Endothelial cell of umbilical vein (primary cell): Measurements from ENCODE around the gene PET100. TPM values are rescaled to one million over a fixed set of nuclear protein-coding genes. Genes with fewer than 3 reads are reported as not detected.

Experiments used
- BruUV-seq: library from RNA; stranded (reverse); fragments of 400-500 nt; replicated peaks from 2 replicates; lab custom pipeline; 2021; lab: Mats Ljungman, UMichigan
- CTCF ChIA-PET: fragments of 300-600, 350-600 bp; sonication (Branson Sonifier 250); formaldehyde crosslinking; loops from one replicate; lab custom pipeline; 2021; ENCODE audit warnings: antibody characterized with exemption, inconsistent platforms; lab: Charles Lee
- POLR2A ChIA-PET: fragments of 300-600, 350-600 bp; sonication (Branson Sonifier 250); formaldehyde crosslinking; loops from one replicate; lab custom pipeline; 2021; ENCODE audit warnings: antibody characterized with exemption, inconsistent platforms; lab: Charles Lee
- DNase-seq: peaks from one replicate; pipeline ENCODE4 v3.0.0-alpha.2; 2011; ENCODE audit warnings: low read depth, low spot score
- FAIRE-seq: peaks from 2 replicates; lab custom pipeline; 2011; peaks lifted over from hg19 to GRCh38; lab: Jason Lieb, UNC
- H2AFZ ChIP-seq: 2 replicates; pipeline ENCODE4 v1.6.0; 2012; ENCODE audit warnings: low read depth, low read length, control low read depth, inconsistent platforms
- H3K27ac ChIP-seq: 2 replicates; pipeline ENCODE4 v1.5.1; 2011; ENCODE audit warnings: low read depth, mild to moderate bottlenecking, control low read depth, low read length, moderate library complexity; ENCODE audit not compliant: insufficient read depth
- H3K27me3 ChIP-seq, 2 experiments: 2 replicates each; pipeline versions ENCODE4 v1.6.0 to v1.6.1; 2011; ENCODE audit warnings: low read length in 2 of 2, mixed read lengths in 1 of 2; ENCODE audit not compliant: control insufficient read depth in 2 of 2, insufficient read depth in 2 of 2
- H3K36me3 ChIP-seq, 2 experiments: 2 replicates in 1 of 2; 3 replicates in 1 of 2; pipeline ENCODE4 v1.5.1; 2011; ENCODE audit warnings: low read length in 2 of 2, mild to moderate bottlenecking in 1 of 2, moderate library complexity in 1 of 2; ENCODE audit not compliant: control insufficient read depth in 2 of 2, insufficient read depth in 2 of 2; ENCODE audit errors: extremely low read depth in 1 of 2
- H3K4me1 ChIP-seq: 3 replicates; pipeline ENCODE4 v1.5.1; 2011; ENCODE audit warnings: mild to moderate bottlenecking, low read length; ENCODE audit not compliant: control insufficient read depth, insufficient read depth; ENCODE audit errors: extremely low read depth
- H3K4me2 ChIP-seq: 2 replicates; pipeline ENCODE4 v1.6.1; 2011; ENCODE audit warnings: low read length, control low read depth, mixed read lengths; ENCODE audit not compliant: insufficient read depth
- H3K4me3 ChIP-seq, 3 experiments: fragments of 200-600 bp in 1 of 3; sonication (generic), shearing (Covaris generic) in 1 of 3; replicated peaks in 1 of 3; 2 replicates each; pipeline ENCODE4 v1.5.1; 2011 to 2016; ENCODE audit warnings: control low read depth in 3 of 3, low read length in 3 of 3, mild to moderate bottlenecking in 2 of 3, inconsistent platforms in 1 of 3, low read depth in 1 of 3, moderate library complexity in 1 of 3; ENCODE audit not compliant: insufficient read depth in 1 of 3
- H3K79me2 ChIP-seq: 2 replicates; pipeline ENCODE4 v1.6.0; 2012; ENCODE audit warnings: low read length, inconsistent platforms; ENCODE audit not compliant: control insufficient read depth, insufficient read depth
- H3K9ac ChIP-seq: replicated peaks from 2 replicates; pipeline ENCODE3; 2011; ENCODE audit warnings: low read length, control low read depth; ENCODE audit not compliant: insufficient read depth; ENCODE audit errors: extremely low read depth
- H3K9me1 ChIP-seq: replicated peaks from 3 replicates; pipeline ENCODE4 v1.6.0; 2011; ENCODE audit warnings: mild to moderate bottlenecking, low read length; ENCODE audit not compliant: control insufficient read depth, insufficient read depth; ENCODE audit errors: extremely low read depth
- H3K9me3 ChIP-seq: replicated peaks from 2 replicates; pipeline ENCODE4 v1.5.1; 2012; ENCODE audit warnings: low read length, inconsistent platforms; ENCODE audit not compliant: control insufficient read depth, insufficient read depth
- H4K20me1 ChIP-seq: replicated peaks from 2 replicates; pipeline ENCODE3; 2011; ENCODE audit warnings: mild to moderate bottlenecking, low read length; ENCODE audit not compliant: control insufficient read depth, insufficient read depth; ENCODE audit errors: extremely low read depth
- CTCF ChIP-seq, 2 donors: IDR thresholded peaks; 1 replicate in 1 of 2; 2 replicates in 1 of 2; pipeline ENCODE4 v1.5.1; 2011; ENCODE audit warnings: low read length in 2 of 2, mild to moderate bottlenecking in 2 of 2, moderate library complexity in 2 of 2, control low read depth in 1 of 2, inconsistent platforms in 1 of 2, low read depth in 1 of 2; ENCODE audit not compliant: insufficient read depth in 1 of 2; ENCODE audit errors: extremely low read depth in 1 of 2
- EZH2 ChIP-seq: IDR thresholded peaks from 2 replicates; pipeline ENCODE4 v1.6.1; 2012; ENCODE audit warnings: borderline replicate concordance, low read depth, mild to moderate bottlenecking, moderate library complexity, low read length, inconsistent platforms; ENCODE audit not compliant: severe bottlenecking
- FOS ChIP-seq: IDR thresholded peaks from 2 replicates; pipeline ENCODE4 v1.6.1; 2011; ENCODE audit warnings: mild to moderate bottlenecking, low read length, moderate library complexity, borderline replicate concordance; ENCODE audit not compliant: insufficient read depth
- GATA2 ChIP-seq: IDR thresholded peaks from 2 replicates; pipeline ENCODE4 v1.7.0; 2011; ENCODE audit warnings: low read depth, mild to moderate bottlenecking, moderate library complexity, mixed read lengths, low read length; ENCODE audit not compliant: insufficient read length, insufficient read depth
- JUN ChIP-seq: IDR thresholded peaks from 2 replicates; pipeline ENCODE4 v1.6.1; 2011; ENCODE audit warnings: borderline replicate concordance, low read depth; ENCODE audit not compliant: insufficient read length, insufficient read depth
- MAX ChIP-seq: IDR thresholded peaks from 2 replicates; pipeline ENCODE4 v1.6.1; 2011; ENCODE audit not compliant: insufficient read depth, insufficient read length
- MYC ChIP-seq: IDR thresholded peaks from one replicate; pipeline ENCODE4 v1.6.1; 2011; ENCODE audit warnings: mild to moderate bottlenecking, low read depth, low read length
- POLR2A ChIP-seq: IDR thresholded peaks from 2 replicates; pipeline ENCODE4 v1.6.1; 2012; ENCODE audit warnings: low read depth, mild to moderate bottlenecking, control low read depth, low read length
- POLR2AphosphoS5 ChIP-seq: IDR thresholded peaks from 2 replicates; pipeline ENCODE4 v1.6.1; 2012; ENCODE audit warnings: low read depth, mild to moderate bottlenecking, control low read depth, low read length, moderate library complexity; ENCODE audit not compliant: insufficient read depth
- dilution Hi-C: fragments of 300-500 bp; cut with MboI; formaldehyde crosslinking; loops from one replicate; pipeline ENCODE4 v1.15.0; 2019; ENCODE audit warnings: low sequenced_read_pairs; ENCODE audit not compliant: extremely low pct_ligation_motif_present
- intact Hi-C: fragments of 100-400 bp; cut with micrococcal nuclease; formaldehyde crosslinking; loops from one replicate; pipeline ENCODE4 v1.10.0; 2022
- polyA plus RNA-seq, 4 experiments: library from polyadenylated mRNA; depleted of rRNA in 3 of 4; stranded (reverse) in 3 of 4; unstranded in 1 of 4; fragments of >200 nt; gene quantifications; 2 replicates each; pipeline versions ENCODE4 v1.2.1 to v1.2.3, GENCODE V29; 2011 to 2012; ENCODE audit warnings: missing spikeins in 1 of 4
- total RNA-seq: library from RNA; stranded (reverse); gene quantifications from 2 replicates; pipeline ENCODE4 v1.2.3, GENCODE V29; 2021

Gene PET100
- total and polyA plus RNA-seq, 2 donors (not counting 3 experiments of a cell fraction or from before 2014, with no cell fraction given), result 55.0 to 172 TPM

- H3K4me2 ChIP-seq, result no peak overlapping the region
- no TSS peak for BruUV-seq
- no peak overlapping the region for H2AFZ ChIP-seq
- dilution Hi-C loops, result no loop called here
- no peak overlapping the region for H3K27ac ChIP-seq
- H3K79me2 ChIP-seq, result no peaks in the 10 kb centered on the region
- no peaks in the 10 kb centered on the region for H3K4me1 ChIP-seq
- no peaks in the 10 kb centered on the region for H3K9me3 ChIP-seq
- CTCF ChIA-PET, result interaction anchor here (1.0 kb wide), 1 partner anchor 16 kb away, joined by 3 read pairs; the partner anchor contains the start of gene TRAPPC5
- H3K36me3 ChIP-seq, result no peaks in the 10 kb centered on the region
- intact Hi-C loops, result no loop called here
- TF ChIP-seq FOS, result no peak
- TF ChIP-seq GATA2, result no peak
- TF ChIP-seq EZH2, result no peak
- no peak for TF ChIP-seq POLR2A
- TF ChIP-seq MAX, result no peak
- TF ChIP-seq POLR2AphosphoS5, result no peak
- TF ChIP-seq MYC, result no peak
- no peak for TF ChIP-seq JUN
- TF ChIP-seq CTCF (IDR thresholded peaks at IDR 0.05; ENCODE audit: extremely low read depth in 1 of 2, insufficient read depth in 1 of 2, low read depth in 1 of 2, low read length in 2 of 2), result no peak
- H3K27me3 ChIP-seq, result peaks cover 7 to 8% of the 10 kb centered on the region in 2 experiments
- no peak overlapping the region for H3K9ac ChIP-seq
- H4K20me1 ChIP-seq, result no peaks in the 10 kb centered on the region
- no peak overlapping the region for H3K4me3 ChIP-seq
- no peak for FAIRE-seq
- H3K9me1 ChIP-seq, result no peaks in the 10 kb centered on the region
- DNase-seq, result no peak
- POLR2A ChIA-PET, result no interaction called here
These were observed 35.5 kb downstream of the PET100 start for GRCh38 chr19:7665076-7665475.
